Endometrial microvascular endothelial cells (primary cell): ENCODE measurements around the gene TMEM165. TPM values are rescaled to one million over a fixed set of nuclear protein-coding genes. Genes with fewer than 3 reads are reported as not detected.
"Not testable (repeated sequence)": the region's sequence is repeated elsewhere in the genome, so short reads cannot be mapped to it uniquely, and the experiment has no call there.

Experiments
- in situ Hi-C: cut with HindIII; loops from 2 replicates; pipeline ENCODE4 v1.10.0; 2017; ENCODE audit warnings: low sequenced_read_pairs, low pct_unique_long_range_greater_than_20kb; ENCODE audit errors: inconsistent ontology term
- total RNA-seq: library from RNA; depleted of rRNA; stranded (reverse); fragments of >200 nt; gene quantifications from one replicate; pipeline ENCODE4 v1.2.3, GENCODE V29; 2015; ENCODE audit errors: inconsistent ontology term

The TMEM165 gene
- 158 TPM for total RNA-seq

- in situ Hi-C loops = no loop called here
These were observed at the start of gene TMEM165 for GRCh38 chr4:55395529-55396307. TSS of gene TMEM165 (plus strand) at chr4:55395957. CDS start at chr4:55396190, 233 bp downstream.

- in situ Hi-C loops = no loop called here
These were observed 49.5 kb upstream of the TMEM165 start, which contains the start of gene SRD5A3 for GRCh38 chr4:55345980-55346850. TSS of gene SRD5A3 (plus strand) at chr4:55346242. CDS start at chr4:55346337, 95 bp downstream.

GRCh38 chr4:55346851-55347255 is 48.9 kb upstream of the TMEM165 start:
- in situ Hi-C loops = no loop called here

- in situ Hi-C loops = no loop called here
These were observed 48.0 kb upstream of the TMEM165 start for GRCh38 chr4:55347610-55348228.

GRCh38 chr4:55348466-55348865 is 47.3 kb upstream of the TMEM165 start:
- in situ Hi-C loops = no loop called here

GRCh38 chr4:55350870-55351269 is 44.9 kb upstream of the TMEM165 start:
- in situ Hi-C loops = not testable (repeated sequence)

- in situ Hi-C loops = no loop called here
These were observed 43.9 kb upstream of the TMEM165 start for GRCh38 chr4:55351824-55352223.

GRCh38 chr4:55352726-55353125 is 43.0 kb upstream of the TMEM165 start:
- in situ Hi-C loops = no loop called here

- in situ Hi-C loops = not testable (repeated sequence)
These were observed 42.5 kb upstream of the TMEM165 start for GRCh38 chr4:55353228-55353747.

- in situ Hi-C loops = no loop called here
These were observed 41.1 kb upstream of the TMEM165 start for GRCh38 chr4:55354648-55355047.

- in situ Hi-C loops = no loop called here
These were observed 40.2 kb upstream of the TMEM165 start for GRCh38 chr4:55355555-55355954.

GRCh38 chr4:55356991-55357461 is 38.7 kb upstream of the TMEM165 start:
- in situ Hi-C loops = no loop called here

GRCh38 chr4:55358246-55358645 is 37.5 kb upstream of the TMEM165 start:
- in situ Hi-C loops = no loop called here

- in situ Hi-C loops = no loop called here
These were observed 37.1 kb upstream of the TMEM165 start for GRCh38 chr4:55358668-55359067.

- in situ Hi-C loops = no loop called here
These were observed 36.3 kb upstream of the TMEM165 start for GRCh38 chr4:55359397-55359916.

- in situ Hi-C loops = not testable (repeated sequence)
These were observed 32.8 kb upstream of the TMEM165 start for GRCh38 chr4:55362938-55363337.

GRCh38 chr4:55363691-55364351 is 31.9 kb upstream of the TMEM165 start:
- in situ Hi-C loops = no loop called here

- in situ Hi-C loops = no loop called here
These were observed 30.9 kb upstream of the TMEM165 start for GRCh38 chr4:55364691-55365344.
